GM13976 (cell line): ENCODE data around the gene TMEM245.

Experiments used
- DNase-seq: peaks from one replicate; pipeline ENCODE4 v3.0.0; 2012; ENCODE audit warnings: low spot score
- CTCF ChIP-seq: IDR thresholded peaks from 2 replicates; pipeline ENCODE4 v1.5.1; 2012; ENCODE audit warnings: borderline replicate concordance, mild to moderate bottlenecking; ENCODE audit not compliant: insufficient read depth; ENCODE audit errors: extremely low read depth, missing control alignments, control extremely low read depth
- in situ Hi-C: fragments of 300-500 bp; cut with MboI; formaldehyde crosslinking; loops from one replicate; pipeline ENCODE4 v1.12.0; 2022; ENCODE audit warnings: low sequenced_read_pairs, mixed read lengths, inconsistent platforms; ENCODE audit not compliant: unreplicated experiment

TMEM245 gene

DNA sequence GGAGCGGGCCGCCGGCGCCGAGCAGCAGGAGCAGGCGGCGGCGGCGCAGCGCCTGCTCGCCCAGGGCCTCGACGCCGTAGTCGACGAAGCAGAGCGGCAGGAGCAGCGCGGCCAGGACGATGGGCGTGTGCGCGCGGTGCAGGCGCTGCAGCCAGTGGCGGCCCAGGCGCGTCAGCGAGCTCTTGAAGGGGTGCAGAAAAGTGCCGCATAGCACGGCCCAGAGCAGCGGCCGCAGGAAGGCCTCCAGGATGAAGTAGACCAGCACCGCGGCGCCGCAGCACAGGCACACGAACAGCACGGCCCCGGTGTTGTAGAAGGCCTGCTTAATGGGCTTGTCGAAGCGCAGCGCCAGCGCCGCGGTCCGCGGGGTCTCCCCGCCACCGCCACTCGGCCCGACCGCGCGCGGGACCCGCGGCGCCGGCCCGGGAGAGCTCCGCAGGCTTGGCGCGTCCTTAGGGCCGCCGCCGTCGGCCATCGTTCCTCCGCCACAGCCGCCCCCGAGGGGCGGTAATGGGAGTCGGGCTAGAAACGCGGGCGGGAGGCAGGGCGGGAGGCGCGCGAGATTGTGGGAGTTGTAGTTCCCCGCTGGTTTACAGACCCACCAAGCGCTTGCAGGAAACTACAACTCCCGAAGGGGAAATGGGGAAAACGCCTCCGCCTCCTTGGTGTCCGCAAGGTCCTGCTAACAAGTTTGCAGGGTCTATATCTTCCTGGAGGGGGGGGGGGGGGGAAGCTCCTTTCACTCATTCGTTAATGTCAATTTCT is at the start of gene TMEM245:
TMEM245 (minus strand) TSS at position 509 of the 765 bp plus-strand sequence; CDS start at position 475, 34 bp downstream.
- in situ Hi-C loops = no loop called here
- peak; percentile 92 for DNase-seq
- no peak for TF ChIP-seq CTCF

DNA sequence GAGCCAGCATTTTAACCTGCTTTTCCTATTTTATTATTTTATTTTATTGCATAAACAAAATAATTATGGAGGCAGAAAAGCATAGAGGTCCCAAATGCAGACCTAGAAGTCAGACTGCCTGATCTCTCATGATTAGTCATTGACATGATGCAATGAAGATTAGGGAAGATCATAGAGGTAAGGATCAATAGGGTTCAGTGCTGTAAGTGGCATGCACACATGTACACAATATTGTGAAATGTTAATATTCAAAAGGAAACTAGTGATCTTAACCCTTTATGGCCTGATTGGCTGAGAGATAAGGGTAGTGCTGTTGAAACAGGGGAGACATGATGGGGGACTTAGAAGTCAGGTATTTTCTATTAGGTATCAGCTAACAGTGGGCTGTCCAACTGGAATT is 48.4 kb upstream of the TMEM245 start:
- in situ Hi-C loops = no loop called here
- no peak for TF ChIP-seq CTCF
- no peak for DNase-seq

- in situ Hi-C loops = no loop called here
- TF ChIP-seq CTCF = no peak
- DNase-seq = no peak
Observed at GRCh38 chr9:109167716-109168115, 48.0 kb upstream of the TMEM245 start.

DNA sequence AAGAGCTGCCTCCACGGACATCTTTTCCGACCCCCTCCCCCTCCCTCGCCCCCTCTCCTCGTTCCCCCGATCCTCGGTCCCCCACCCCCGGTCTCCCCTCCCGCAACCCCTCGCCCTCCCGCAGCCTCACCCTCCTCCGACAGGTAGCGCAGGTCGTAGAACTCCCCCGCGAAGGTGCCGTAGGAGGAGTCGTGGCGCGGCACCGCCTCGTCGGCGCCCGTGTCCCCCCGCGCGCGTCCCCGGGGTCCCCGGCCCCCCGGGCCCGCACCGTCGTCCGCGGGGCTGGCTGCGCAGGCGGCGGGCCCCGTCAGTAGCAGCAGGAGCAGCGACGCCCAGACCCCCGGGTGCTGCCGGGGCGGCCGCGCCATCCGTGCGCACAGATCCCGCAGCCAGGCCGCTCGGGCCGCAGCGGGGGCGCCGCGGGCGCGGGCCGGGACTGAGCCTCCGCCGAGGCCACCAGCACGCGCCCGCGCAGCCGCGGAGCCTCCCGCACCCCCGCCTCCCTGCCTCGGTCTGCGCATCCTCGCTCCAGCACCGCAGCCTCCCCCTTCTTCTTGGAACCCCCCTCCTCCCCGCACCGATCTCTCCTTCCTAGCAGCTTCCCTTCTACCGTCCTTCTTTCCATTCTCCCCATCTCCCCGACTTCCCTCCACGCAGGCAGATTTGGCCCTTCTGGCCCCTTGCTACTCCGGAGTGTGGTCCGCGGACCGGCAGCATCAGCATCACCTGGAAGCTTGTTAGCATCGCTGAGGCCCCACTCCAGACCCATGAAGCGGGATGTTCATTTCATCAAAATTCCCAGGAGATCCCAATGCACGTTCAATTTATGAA is 47.2 kb upstream of the TMEM245 start, which contains the start of gene FRRS1L:
FRRS1L (minus strand) TSS at position 479 of the 831 bp plus-strand sequence; CDS start at position 368, 111 bp downstream.
- DNase-seq = no peak
- no peak for TF ChIP-seq CTCF
- in situ Hi-C loops = no loop called here

DNA sequence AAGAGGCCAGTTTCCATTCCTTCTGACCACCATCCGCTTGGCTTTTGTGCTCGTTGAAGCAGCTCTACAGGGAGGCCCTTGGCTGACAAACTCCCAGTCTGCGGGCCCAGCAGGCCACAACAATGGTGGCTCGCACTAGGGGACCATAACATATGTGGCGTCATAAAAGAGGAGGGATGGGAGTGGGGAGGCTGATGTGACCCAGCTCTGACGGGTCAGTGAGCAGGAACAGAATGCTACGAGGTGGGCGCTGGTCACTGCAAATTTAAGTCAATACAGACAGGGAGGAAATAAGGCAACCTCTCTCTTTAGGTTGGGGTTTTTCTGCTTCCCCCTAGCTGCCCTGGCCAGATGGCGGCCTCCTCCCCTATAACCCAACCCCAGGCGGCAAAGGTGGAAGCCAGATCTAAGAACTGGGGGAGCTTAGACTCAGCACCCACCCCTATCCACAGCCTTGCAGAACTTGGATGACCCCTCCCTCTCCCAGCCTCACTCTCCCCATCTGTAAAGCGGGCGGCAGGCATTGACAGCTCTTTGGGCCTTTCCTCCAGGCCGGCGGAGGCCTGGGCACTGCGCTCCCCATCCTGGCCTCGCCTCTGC is 46.5 kb upstream of the TMEM245 start:
- no peak for TF ChIP-seq CTCF
- no peak for DNase-seq
- in situ Hi-C loops = no loop called here

GRCh38 chr9:109164042-109164441 is 44.3 kb upstream of the TMEM245 start:
- in situ Hi-C loops = no loop called here
- no peak for TF ChIP-seq CTCF
- DNase-seq = no peak
